RWPE1 (cell line): ENCODE measurements around the gene PROZ.

Source experiments
- CTCF ChIA-PET: fragments of 350-600 bp; sonication (Branson Sonifier 250); formaldehyde crosslinking; extraction: SDS; loops from one replicate; lab custom pipeline; 2021; lab: Yijun Ruan, JAX
- POLR2A ChIA-PET: fragments of 400-600 bp; formaldehyde crosslinking; extraction: SDS; loops from one replicate; lab custom pipeline; 2020; ENCODE audit warnings: antibody characterized with exemption; ENCODE audit not compliant: low non-redundant PET; lab: Yijun Ruan, JAX
- DNase-seq: peaks from one replicate; pipeline ENCODE4 v3.0.0; 2012; ENCODE audit warnings: low spot score
- H3K27ac ChIP-seq: fragments of 450-650 bp; 2 replicates; pipeline ENCODE4 v1.5.1; 2017
- TF ChIP-seq, protein P1 (sequence below): fragments of 450-650 bp; conservative IDR thresholded peaks from 2 replicates; pipeline ENCODE4 v1.5.1; 2017; ENCODE audit warnings: low read depth, mild to moderate bottlenecking

Gene PROZ

DNA sequence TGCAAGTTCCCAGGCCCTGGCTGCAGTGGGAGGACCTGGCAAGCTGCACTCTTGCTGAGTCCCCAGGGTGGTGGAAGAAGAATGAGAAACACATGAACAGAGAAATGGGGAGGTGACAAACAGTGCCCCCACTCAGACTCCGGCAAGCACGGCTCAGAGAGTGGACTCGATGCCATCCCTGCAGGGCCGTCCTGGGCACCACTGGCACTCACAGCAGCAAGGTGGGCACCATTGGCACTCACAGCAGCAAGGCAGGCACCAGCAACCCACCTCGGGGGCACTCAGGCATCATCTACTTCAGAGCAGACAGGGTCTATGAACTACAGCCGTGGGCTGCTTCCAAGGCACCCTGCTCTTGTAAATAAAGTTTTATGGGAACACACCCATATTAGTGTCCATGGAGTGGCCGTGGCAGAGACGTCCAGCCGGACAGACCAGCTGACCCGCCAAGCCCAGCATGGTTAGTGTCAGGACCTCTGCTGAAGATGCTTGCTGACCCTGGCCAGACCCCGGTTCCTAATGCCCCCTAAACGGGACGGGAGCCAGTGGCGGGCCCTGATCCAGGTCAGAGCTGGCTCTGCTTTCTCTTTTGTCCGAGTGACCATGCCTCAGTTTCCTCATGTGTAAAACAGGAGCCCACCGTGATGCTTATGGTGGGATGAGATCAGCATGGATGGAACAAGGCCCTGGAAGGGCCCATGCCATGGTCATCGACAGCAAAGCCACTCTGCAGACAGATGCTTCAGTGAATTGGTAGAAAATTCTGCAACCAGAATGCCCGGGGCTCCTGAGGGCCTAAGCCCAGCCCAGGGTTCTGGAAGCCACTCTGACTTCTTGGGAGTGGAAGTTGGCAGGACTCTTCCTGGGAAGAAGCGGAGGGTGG lies 37.9 kb upstream of the PROZ start:
- TF ChIP-seq, protein P1, sequence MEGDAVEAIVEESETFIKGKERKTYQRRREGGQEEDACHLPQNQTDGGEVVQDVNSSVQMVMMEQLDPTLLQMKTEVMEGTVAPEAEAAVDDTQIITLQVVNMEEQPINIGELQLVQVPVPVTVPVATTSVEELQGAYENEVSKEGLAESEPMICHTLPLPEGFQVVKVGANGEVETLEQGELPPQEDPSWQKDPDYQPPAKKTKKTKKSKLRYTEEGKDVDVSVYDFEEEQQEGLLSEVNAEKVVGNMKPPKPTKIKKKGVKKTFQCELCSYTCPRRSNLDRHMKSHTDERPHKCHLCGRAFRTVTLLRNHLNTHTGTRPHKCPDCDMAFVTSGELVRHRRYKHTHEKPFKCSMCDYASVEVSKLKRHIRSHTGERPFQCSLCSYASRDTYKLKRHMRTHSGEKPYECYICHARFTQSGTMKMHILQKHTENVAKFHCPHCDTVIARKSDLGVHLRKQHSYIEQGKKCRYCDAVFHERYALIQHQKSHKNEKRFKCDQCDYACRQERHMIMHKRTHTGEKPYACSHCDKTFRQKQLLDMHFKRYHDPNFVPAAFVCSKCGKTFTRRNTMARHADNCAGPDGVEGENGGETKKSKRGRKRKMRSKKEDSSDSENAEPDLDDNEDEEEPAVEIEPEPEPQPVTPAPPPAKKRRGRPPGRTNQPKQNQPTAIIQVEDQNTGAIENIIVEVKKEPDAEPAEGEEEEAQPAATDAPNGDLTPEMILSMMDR, result no peak
- no peak for DNase-seq
- H3K27ac ChIP-seq, result no peak overlapping the region
- ChIA-PET CTCF (no interaction called here), POLR2A (no interaction called here)

DNA sequence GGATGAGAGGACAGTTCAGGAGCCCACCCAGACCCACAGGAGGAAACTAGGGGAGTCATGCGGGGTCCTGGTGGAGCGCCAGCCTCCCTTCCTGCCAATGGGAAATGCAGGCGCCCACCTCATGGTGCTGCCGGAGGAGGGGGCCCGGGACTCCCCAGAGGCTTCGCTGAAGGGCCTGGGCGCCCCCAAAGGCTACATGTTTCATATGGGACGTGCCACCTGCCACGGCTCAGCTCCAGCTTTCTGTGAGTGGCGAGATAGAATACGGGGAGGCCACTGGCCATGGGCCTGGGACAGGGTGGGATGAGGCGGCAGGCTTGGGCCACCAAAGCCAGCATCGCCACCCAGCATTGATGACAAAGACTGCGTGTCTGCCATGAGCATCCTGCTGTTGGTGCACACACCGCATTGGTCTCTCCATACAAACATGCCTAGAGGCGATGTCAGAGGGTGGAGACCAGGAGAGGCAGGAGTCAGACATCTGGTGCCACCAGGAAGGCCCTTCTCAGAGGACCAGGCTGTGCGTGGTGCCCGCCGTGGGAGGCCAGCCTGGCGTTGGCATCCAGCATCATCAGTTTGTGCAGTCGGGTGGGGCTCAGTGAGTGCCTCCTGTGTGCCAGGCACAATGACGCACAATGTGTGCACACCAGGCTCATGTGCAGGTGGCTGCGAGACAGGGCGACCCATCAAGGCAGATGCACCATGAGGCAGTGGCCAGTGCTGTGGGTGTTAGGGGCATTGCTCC lies 37.1 kb upstream of the PROZ start:
- no peak for DNase-seq
- TF ChIP-seq, protein P1, result no peak
- CTCF ChIA-PET, result no interaction called here

DNA sequence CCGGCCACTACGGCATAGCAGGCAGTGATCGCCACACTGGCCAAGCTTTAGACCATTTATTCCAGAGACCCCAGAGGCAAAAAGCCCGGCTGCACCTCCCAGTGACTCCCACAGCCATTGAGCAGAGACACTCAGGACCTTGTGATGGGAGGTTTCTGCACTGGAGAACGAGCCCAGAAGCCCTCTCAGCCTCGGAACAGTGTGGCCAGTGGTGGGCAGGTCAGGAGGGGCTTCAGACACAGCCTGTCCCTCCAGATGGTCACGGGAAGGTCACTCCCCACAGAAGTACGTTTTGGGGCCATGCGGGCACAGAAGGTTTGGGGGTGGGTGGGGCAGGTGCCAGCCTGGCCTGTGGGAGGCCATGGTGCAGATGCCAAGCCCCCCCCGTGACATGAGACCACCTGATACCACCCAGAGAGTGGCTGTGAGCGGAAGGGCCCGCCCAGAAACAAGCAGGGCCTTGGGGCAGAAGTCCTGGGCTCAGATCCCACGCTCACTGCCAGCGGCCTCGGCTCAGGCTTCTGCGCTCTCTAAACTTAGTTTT lies 36.4 kb upstream of the PROZ start:
- TF ChIP-seq, protein P1, result no peak
- CTCF ChIA-PET, result interaction anchor here (0.6 kb wide), 1 partner anchor 85 kb away, joined by 3 read pairs; no protein-coding TSS in a partner anchor
- H3K27ac ChIP-seq, result no peak overlapping the region
- POLR2A ChIA-PET, result no interaction called here
- DNase-seq, result no peak

More for the DNA sequence above, 37.1 kb upstream of the PROZ start:
- no peak overlapping the region for H3K27ac ChIP-seq
- POLR2A ChIA-PET, result no interaction called here

DNA sequence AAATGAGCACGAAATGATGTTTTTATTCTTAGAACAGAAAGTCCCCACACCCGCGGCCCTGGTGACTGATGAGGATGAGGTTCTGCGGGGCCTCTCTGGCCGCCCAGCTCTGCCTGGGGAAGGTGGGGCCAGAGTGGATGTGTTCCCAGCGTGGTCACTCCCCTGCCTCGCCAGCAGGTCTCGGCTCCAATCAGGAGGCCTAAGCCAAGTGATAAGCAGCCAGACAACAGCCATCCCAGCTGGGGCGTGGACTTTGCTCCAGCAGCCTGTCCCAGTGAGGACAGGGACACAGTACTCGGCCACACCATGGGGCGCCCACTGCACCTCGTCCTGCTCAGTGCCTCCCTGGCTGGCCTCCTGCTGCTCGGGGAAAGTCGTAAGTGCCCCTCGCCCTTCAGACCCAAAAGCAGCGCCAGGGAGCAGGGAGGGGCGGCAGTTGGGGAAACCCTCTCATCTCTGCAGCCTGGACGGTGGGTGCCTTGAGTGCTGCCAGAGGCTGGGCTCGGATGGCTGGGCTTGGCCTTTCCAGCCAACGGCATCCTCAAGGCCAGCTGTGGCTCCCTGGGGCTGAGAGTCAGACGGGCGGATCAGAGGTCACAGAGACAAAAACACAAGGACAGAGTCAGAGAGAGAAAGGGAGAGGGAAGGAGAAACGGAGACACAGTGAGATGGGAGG lies 35.8 kb upstream of the PROZ start, which contains the start of gene F10:
F10 (plus strand) TSS at position 250 of the 676 bp plus-strand sequence; CDS start at position 307, 57 bp downstream.
- CTCF ChIA-PET, result interaction anchor here (0.6 kb wide), 1 partner anchor 86 kb away, joined by 3 read pairs; no protein-coding TSS in a partner anchor
- TF ChIP-seq, protein P1, result no peak
- POLR2A ChIA-PET, result no interaction called here
- no peak within 1 kb of the TSS for H3K27ac ChIP-seq
- no peak for DNase-seq

DNA sequence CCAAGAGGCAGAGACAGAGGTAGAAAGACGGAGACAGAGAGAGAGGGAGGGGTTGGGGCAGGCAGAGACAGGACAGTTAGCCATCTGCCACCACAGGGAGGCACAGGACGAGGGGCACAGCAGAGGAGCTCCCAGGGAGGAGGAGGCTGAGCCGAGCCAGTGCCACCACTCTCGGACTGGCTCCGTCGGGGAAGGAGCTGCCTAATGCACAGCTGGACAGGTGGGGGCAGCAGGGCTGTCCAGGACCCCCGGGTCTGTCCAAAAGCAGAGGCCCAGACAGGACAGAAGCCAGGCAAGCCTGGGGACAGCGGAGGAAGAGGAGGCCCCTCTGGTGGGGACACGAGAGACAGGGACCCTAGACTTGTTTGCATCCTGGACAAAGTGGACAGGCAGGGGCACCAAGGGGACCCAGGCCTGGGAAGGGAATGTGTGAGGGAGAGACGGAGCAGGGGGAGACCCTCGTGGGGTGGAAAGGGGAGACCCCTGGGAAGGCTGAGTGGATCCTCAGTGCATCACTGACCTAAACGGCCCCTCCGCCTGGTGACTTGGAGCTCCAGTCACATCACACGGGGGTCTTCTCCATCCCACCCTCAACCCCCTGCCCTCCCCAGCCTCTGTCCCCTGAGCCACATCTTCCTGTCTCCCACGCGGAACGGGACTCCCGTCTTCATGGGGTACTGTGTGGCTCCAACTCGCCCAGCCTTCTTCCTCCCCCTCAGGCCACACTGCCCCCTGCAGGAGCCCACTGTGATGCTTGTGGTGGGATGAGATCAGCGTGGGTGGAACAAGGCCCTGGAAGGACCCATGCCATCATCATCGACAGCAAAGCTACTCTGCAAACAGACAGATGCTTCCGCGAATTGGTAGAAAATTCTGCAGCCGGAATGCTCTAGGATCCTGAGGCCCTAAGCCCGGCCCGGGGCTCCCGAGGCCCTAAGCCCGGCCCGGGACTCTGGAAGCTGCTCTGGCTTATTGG lies 34.9 kb upstream of the PROZ start:
- TF ChIP-seq, protein P1, result no peak
- H3K27ac ChIP-seq, result no peak overlapping the region
- CTCF ChIA-PET, result no interaction called here
- POLR2A ChIA-PET, result no interaction called here
- DNase-seq, result no peak
